Measurements from ENCODE around the gene RNF38.
"Not testable (repeated sequence)": the region's sequence is repeated elsewhere in the genome, so short reads cannot be mapped to it uniquely, and the experiment has no call there.

RNF38 gene

GRCh38 chr9:36325081-36325828 lies 74.8 kb downstream of the RNF38 start:
- DNase-seq, result no peak

- DNase-seq, result no peak
Observed at GRCh38 chr9:36323926-36324325, 76.1 kb downstream of the RNF38 start.

GRCh38 chr9:36322462-36322861 lies 77.6 kb downstream of the RNF38 start:
- DNase-seq, result no peak

DNA sequence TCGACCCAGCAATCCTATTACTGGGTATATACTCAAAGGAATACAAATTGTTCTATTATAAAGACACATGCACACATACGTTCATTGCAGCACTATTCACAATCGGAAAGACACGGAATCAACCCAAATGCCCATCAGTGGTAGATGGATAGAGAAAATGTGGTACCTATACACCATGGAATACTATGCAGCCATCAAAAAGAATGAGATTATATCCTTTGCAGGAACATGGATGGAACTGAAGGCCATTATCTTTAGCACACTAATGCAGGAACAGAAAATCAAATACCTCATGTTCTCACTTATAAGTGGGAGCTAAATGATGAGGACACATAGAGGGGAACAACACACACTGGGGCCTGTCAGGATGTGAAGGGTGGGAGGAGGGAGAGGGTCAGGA lies 78.2 kb downstream of the RNF38 start:
- not testable (repeated sequence) for DNase-seq

DNA sequence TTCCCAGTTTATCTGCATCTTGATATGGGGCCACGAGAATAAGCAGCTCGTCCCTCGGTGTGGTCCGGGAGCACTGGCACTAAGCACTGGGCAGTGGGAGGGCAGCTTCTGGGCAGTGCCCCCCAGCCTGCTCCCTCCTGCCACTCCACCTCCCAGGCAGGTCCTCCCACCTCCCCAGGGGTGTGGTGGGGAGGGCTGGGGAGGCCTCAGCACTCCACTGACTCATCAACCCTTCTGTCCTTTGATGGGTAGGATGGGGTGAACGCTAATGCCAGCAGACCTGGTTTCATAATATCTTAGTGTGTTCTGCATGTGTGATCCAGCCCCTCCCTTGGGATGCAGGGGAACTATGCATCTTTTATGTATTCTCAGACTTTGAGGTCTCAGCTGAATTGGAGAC lies 79.6 kb downstream of the RNF38 start:
- no peak for DNase-seq

DNA sequence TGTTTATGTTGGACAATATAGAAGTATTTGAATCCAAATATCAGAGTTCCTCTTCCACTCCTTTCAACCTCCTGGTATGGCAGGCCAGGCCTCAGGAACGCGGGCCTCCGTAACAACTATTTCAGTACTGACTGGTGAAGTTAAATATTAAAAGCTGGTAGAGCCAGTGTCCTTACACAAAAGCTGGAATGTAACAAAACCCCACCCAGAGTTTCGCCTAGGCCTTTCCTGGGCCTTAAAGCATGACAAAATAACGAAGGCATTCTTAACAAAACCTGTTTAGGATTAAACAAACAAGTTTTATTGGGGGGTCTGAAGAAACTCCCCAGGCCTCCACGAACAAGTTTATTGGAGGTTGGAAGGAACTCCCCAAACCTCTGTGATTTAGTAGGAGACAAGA lies 80.3 kb downstream of the RNF38 start:
- DNase-seq, result no peak

GRCh38 chr9:36319183-36319582 lies 80.9 kb downstream of the RNF38 start:
- DNase-seq, result no peak

- DNase-seq, result no peak
Observed at GRCh38 chr9:36318212-36318802, 81.8 kb downstream of the RNF38 start.

GRCh38 chr9:36317766-36318165 lies 82.3 kb downstream of the RNF38 start:
- no peak for DNase-seq

DNA sequence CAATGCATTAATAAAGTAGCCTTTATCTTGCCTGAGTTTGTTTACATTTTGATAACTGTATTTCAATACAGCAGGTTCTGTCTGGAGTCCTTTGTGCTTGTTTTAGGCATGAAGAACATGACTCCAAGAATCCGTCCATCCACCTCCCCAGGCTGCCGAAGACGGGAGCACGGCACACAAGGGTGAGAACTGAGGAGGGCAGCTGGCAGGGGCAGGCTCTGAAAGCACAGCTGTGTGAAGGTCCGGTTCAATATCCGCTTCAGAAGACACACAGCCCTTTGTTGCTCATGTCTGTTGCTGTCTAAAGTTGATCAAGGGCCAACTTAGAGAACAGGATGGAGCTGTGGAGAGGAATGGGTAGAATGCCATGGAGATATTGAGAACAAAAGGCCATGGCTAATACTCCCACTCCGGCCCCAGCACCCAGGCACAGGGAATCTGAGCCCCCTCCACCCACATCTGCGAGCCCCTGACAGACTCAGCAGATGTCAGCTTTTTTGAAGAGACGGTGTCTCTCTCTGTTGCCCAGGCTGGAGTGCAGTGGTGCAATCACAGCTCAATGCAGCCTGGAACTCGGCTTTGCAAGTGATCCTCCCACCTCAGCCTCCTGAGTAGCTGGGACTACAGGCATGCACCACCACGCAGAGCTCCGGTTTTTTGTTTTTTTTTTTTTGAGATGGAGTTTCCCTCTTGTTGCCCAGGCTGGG lies 83.3 kb downstream of the RNF38 start:
- DNase-seq, result no peak

- DNase-seq, result no peak
Observed at GRCh38 chr9:36316049-36316448, 84.0 kb downstream of the RNF38 start.

DNA sequence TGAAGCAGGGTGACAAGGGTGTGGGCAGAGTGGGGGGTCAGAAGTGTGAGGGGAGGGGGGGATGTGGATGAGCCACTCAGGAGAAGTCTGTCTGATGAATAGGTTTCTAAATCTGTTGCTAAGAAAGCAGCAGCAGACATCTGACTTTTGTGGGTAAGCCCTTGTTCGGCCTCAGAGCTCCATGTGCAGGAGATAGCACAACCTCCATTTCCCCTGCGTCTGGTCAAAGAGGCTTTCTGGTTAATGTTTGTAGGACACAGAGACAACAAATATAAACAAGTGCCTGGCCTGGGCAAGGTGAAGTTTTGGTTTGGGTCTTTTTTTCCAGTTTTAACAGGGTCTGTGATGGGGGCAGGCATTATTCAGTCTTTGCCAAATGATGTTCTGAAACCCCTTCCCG lies 84.8 kb downstream of the RNF38 start:
- no peak for DNase-seq

GRCh38 chr9:36314740-36315139 lies 85.3 kb downstream of the RNF38 start:
- no peak for DNase-seq

GRCh38 chr9:36306471-36307306 lies 93.4 kb downstream of the RNF38 start:
- no peak for DNase-seq

GRCh38 chr9:36304366-36304765 lies 95.7 kb downstream of the RNF38 start:
- not testable (repeated sequence) for DNase-seq

GRCh38 chr9:36301227-36301626 lies 98.8 kb downstream of the RNF38 start:
- no peak for DNase-seq

GRCh38 chr9:36298566-36298965 lies 101.5 kb downstream of the RNF38 start:
- DNase-seq, result no peak

GRCh38 chr9:36297798-36298197 lies 102.3 kb downstream of the RNF38 start:
- no peak for DNase-seq

DNA sequence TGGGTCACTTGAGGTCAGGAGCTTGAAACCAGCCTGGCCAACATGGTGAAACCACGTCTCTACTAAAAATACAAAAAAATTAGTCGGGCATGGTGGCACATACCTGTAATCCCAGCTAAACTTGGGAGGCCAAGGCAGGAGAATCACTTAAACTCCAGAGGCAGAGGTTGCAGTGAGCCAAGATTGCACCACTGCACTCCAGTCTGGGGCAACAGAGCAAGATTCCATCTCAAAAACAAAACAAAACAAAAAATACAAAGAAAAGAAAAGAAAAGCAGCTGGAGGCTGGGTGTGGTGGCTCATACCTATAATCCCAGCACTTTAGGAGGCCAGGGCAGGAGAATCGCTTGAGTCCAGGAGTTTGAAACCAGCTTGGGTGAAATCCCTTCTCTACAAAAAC lies 105.1 kb downstream of the RNF38 start:
- DNase-seq, result not testable (repeated sequence)

- DNase-seq, result no peak
Observed at GRCh38 chr9:36293918-36294317, 106.2 kb downstream of the RNF38 start.

DNA sequence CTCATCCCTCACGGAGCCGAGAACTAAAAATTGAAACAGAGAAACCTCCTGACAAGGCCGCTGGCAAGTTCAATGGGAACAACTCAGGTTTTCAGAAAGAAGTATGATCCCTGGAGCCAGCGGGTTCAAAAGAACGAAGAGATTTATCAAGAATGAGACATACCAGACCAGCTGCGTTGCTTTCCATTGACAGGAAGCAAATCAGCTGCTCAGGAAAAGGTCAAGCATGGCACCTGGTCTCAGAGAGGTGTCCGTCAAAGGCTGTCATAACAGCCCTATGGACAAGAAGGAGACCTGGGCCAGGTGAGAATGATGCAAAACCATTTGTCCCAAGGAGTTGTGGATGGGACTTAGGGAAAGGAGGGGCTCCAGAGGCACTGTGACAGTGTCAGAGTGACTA lies 106.9 kb downstream of the RNF38 start:
- DNase-seq, result no peak

- no peak for DNase-seq
Observed at GRCh38 chr9:36292641-36293040, 107.4 kb downstream of the RNF38 start.

DNA sequence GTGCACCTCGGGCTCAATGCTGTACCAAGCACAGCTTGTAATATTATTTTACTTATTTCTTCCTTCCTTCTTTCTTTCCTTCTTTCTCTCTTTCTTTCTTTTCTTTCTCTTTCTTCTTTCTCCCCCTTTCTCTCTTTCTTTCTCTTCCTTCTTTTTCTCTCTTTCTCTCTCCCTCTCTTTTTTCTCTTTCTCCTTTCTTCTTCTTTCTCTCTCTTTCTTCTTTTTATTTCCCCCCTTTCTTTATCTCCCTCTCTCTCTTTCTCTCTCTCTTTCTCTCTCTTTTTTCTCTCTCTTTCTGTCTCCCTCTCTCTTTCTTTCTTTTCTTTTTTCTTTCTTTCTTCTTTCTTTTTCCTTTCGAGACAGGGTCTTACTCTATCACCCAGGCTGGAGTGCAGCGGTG lies 109.1 kb downstream of the RNF38 start:
- DNase-seq, result no peak

Data from NCI-H187 (cell line).